ENCODE results near the gene IYD.
"Not testable (repeated sequence)": the region's sequence is repeated elsewhere in the genome, so short reads cannot be mapped to it uniquely, and the experiment has no call there.

IYD gene

DNA sequence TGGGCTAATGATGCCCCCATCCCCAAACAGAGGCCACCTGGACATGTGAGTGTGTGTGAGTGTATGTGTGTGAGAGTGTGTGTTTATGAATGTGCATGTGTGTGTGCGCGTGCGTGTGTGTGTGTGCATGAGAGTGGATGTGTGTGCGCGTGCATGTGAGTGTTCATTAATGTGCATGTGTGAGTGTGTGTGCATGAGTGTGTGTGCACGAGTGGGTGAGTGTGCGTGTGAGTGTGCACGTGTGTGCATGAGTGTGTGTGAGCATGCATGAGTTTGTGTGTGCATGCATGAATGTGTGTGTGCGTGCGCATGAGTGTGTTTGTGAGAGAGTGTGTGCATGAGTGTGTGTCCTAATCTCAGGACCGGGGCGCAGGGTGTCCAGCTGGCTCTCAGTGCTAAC, 1.3 kb downstream of the IYD start:
- no peaks in the 10 kb centered on the region for H3K36me3 ChIP-seq (ENCODE audit: control insufficient read depth in 1 of 2, insufficient read depth in 2 of 2, low read length in 2 of 2)
- H3K4me3 ChIP-seq (ENCODE audit: low read depth in 1 of 2, low read length in 2 of 2), result peak overlapping the region; percentile 45 to 49
- no peak overlapping the region for H3K27ac ChIP-seq (ENCODE audit: low read depth, low read length)
- H3K4me1 ChIP-seq (ENCODE audit: control insufficient read depth in 1 of 2, insufficient read depth in 2 of 2, low read length in 2 of 2), result peaks cover 4 to 18% of the 10 kb centered on the region in 2 donors
- peaks cover 0 to 2% of the 10 kb centered on the region in 2 donors for H3K9me3 ChIP-seq (ENCODE audit: control insufficient read depth in 1 of 2, low read length in 2 of 2)
- H3K27me3 ChIP-seq (ENCODE audit: control insufficient read depth in 1 of 2, insufficient read depth in 2 of 2, low read length in 2 of 2), result no peaks in the 10 kb centered on the region
- no peak overlapping the region for H3K9ac ChIP-seq (ENCODE audit: low read depth in 1 of 2, low read length in 2 of 2)

DNA sequence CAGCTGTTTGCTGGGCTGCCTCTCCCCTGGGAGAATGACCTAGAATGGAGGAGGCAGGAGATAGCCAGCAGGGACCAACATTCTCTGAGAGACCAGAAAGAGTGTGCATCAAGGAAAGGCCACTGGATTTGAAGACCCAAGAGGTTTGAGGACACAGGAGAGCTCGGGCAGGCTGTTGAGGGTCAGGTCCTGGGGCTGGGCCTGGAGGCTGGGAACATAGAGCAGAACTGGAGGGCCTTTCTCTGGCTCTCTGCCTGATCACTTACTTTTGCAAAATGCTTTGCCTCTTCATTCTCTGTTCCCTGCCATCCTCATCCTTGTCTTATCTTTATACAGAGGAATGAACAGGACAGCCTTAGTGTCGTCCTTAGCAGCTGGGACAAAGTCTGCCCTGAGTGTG, 2.5 kb downstream of the IYD start:
- no peak overlapping the region for H3K27ac ChIP-seq (ENCODE audit: low read depth, low read length)
- H3K27me3 ChIP-seq (ENCODE audit: control insufficient read depth in 1 of 2, insufficient read depth in 2 of 2, low read length in 2 of 2), result no peaks in the 10 kb centered on the region
- H3K4me1 ChIP-seq (ENCODE audit: control insufficient read depth in 1 of 2, insufficient read depth in 2 of 2, low read length in 2 of 2), result peaks cover 4 to 18% of the 10 kb centered on the region in 2 donors
- H3K4me3 ChIP-seq (ENCODE audit: low read depth in 1 of 2, low read length in 2 of 2), result no peak overlapping the region
- no peaks in the 10 kb centered on the region for H3K36me3 ChIP-seq (ENCODE audit: control insufficient read depth in 1 of 2, insufficient read depth in 2 of 2, low read length in 2 of 2)
- no peak overlapping the region for H3K9ac ChIP-seq (ENCODE audit: low read depth in 1 of 2, low read length in 2 of 2)
- peaks cover 0 to 2% of the 10 kb centered on the region in 2 donors for H3K9me3 ChIP-seq (ENCODE audit: control insufficient read depth in 1 of 2, low read length in 2 of 2)

DNA sequence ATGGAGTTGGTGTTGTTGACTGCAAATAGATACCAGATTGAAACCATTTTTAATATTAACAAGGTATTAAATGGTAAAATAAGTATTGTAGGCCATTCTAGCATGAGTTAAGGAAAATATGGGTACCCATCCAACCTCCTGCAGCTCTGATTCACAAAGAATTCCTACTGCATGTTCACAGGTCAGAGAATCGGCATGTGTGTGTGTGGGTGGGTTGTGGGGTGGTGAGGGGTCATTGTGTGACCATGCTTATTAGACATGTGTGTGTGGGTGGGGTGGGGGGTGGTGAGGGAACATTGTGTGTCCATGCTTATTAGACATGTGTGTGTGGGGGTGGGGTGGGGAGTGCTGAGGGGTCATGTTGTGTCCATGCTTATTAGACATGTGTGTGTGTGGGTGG, 3.2 kb downstream of the IYD start:
- H3K9me3 ChIP-seq (ENCODE audit: control insufficient read depth in 1 of 2, low read length in 2 of 2), result peaks cover 0 to 2% of the 10 kb centered on the region in 2 donors
- H3K27ac ChIP-seq (ENCODE audit: low read depth, low read length), result no peak overlapping the region
- H3K27me3 ChIP-seq (ENCODE audit: control insufficient read depth in 1 of 2, insufficient read depth in 2 of 2, low read length in 2 of 2), result no peaks in the 10 kb centered on the region
- H3K9ac ChIP-seq (ENCODE audit: low read depth in 1 of 2, low read length in 2 of 2), result no peak overlapping the region
- H3K4me3 ChIP-seq (ENCODE audit: low read depth in 1 of 2, low read length in 2 of 2), result no peak overlapping the region
- H3K36me3 ChIP-seq (ENCODE audit: control insufficient read depth in 1 of 2, insufficient read depth in 2 of 2, low read length in 2 of 2), result no peaks in the 10 kb centered on the region
- peaks cover 7 to 21% of the 10 kb centered on the region in 2 donors for H3K4me1 ChIP-seq (ENCODE audit: control insufficient read depth in 1 of 2, insufficient read depth in 2 of 2, low read length in 2 of 2)

DNA sequence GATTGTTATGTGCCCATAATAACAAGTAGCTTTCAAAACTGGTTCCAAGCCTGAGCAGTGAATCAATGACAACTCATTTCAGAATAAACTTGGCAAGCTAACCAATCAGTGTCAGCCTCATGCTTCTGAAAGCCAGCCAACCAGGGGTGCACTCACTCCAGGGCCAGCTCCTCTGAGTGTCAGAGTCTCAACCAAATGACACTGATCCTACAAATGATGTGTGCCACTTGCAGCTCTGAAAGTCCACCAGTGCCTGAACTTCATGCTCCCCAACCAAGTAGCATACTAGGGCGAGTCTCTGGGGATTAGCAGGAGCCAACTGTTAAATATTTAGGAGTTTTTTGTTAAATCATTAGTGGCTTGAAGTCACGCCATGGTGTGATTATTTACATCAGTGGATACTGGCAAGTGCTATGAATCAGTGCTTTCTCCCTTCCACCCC, 4.5 kb downstream of the IYD start:
- Histone ChIP-seq H3K27me3 (ENCODE audit: control insufficient read depth in 1 of 2, insufficient read depth in 2 of 2, low read length in 2 of 2) (no peaks in the 10 kb centered on the region), H3K36me3 (ENCODE audit: control insufficient read depth in 1 of 2, insufficient read depth in 2 of 2, low read length in 2 of 2) (no peaks in the 10 kb centered on the region), H3K4me3 (ENCODE audit: low read depth in 1 of 2, low read length in 2 of 2) (no peak overlapping the region), H3K9me3 (ENCODE audit: control insufficient read depth in 1 of 2, low read length in 2 of 2) (no peaks in the 10 kb centered on the region), H3K4me1 (ENCODE audit: control insufficient read depth in 1 of 2, insufficient read depth in 2 of 2, low read length in 2 of 2) (peaks cover 12 to 29% of the 10 kb centered on the region in 2 donors), H3K27ac (ENCODE audit: low read depth, low read length) (no peak overlapping the region), H3K9ac (ENCODE audit: low read depth in 1 of 2, low read length in 2 of 2) (no peak overlapping the region)

DNA sequence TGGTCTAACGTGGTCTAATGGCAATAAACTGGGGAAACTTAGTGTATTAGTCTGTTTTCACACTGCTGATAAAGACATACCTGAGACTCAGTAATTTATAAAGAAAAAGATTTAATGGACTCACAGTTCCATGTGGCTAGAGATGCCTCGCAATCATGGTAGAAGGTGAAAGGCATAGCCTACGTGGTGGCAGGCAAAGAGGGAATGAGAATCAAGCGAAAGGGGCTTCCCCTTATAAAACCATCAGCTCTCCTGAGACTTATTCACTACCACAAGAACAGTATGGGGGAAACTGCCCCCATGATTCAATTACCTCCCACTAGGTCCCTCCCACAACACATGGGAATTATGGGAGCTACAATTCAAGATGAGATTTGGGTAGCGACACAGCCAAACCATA, 5.5 kb downstream of the IYD start:
- not testable (repeated sequence) for H3K9me3 ChIP-seq (ENCODE audit: control insufficient read depth in 1 of 2, low read length in 2 of 2); H3K9ac ChIP-seq (ENCODE audit: low read depth in 1 of 2, low read length in 2 of 2); H3K27ac ChIP-seq (ENCODE audit: low read depth, low read length); H3K36me3 ChIP-seq (ENCODE audit: control insufficient read depth in 1 of 2, insufficient read depth in 2 of 2, low read length in 2 of 2); H3K4me3 ChIP-seq (ENCODE audit: low read depth in 1 of 2, low read length in 2 of 2); H3K27me3 ChIP-seq (ENCODE audit: control insufficient read depth in 1 of 2, insufficient read depth in 2 of 2, low read length in 2 of 2)
- peaks cover 12 to 22% of the 10 kb centered on the region in 2 donors for H3K4me1 ChIP-seq (ENCODE audit: control insufficient read depth in 1 of 2, insufficient read depth in 2 of 2, low read length in 2 of 2)

DNA sequence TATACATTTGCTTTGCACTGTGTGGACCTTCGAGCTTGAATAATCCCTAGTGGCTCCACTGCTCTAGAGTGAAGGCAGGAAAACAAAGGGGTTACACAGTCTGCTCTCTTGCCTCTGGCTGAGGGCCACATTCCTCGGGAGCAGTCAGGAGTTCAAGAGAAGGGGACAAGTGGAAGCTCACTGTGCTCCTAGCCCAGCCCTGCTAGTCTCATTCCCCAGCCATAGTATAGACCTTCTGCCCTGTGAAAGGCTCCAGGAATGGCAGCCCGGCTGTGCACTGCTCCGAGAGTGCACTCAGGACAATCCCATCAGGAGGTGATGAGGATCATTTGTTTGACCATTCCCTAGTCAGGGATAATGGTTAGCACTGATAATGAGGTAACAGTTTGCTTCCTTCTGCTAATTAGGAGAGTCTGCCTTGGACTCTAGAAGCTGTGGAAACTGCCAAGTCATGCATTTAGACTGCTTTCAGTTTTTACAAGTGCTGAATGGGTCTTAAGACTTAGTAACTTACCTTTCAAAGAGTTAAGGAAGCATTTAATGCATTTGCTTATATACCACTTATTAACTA, 8.5 kb downstream of the IYD start:
- Histone ChIP-seq H3K9ac (ENCODE audit: low read depth in 1 of 2, low read length in 2 of 2) (peak overlapping the region in 1 of 2 donors; percentile 15), H3K4me3 (ENCODE audit: low read depth in 1 of 2, low read length in 2 of 2) (peak overlapping the region in 1 of 2 donors; percentile 41), H3K27me3 (ENCODE audit: control insufficient read depth in 1 of 2, insufficient read depth in 2 of 2, low read length in 2 of 2) (no peaks in the 10 kb centered on the region), H3K27ac (ENCODE audit: low read depth, low read length) (no peak overlapping the region), H3K4me1 (ENCODE audit: control insufficient read depth in 1 of 2, insufficient read depth in 2 of 2, low read length in 2 of 2) (peaks cover 8 to 12% of the 10 kb centered on the region in 2 donors), H3K36me3 (ENCODE audit: control insufficient read depth in 1 of 2, insufficient read depth in 2 of 2, low read length in 2 of 2) (no peaks in the 10 kb centered on the region), H3K9me3 (ENCODE audit: control insufficient read depth in 1 of 2, low read length in 2 of 2) (no peaks in the 10 kb centered on the region)

DNA sequence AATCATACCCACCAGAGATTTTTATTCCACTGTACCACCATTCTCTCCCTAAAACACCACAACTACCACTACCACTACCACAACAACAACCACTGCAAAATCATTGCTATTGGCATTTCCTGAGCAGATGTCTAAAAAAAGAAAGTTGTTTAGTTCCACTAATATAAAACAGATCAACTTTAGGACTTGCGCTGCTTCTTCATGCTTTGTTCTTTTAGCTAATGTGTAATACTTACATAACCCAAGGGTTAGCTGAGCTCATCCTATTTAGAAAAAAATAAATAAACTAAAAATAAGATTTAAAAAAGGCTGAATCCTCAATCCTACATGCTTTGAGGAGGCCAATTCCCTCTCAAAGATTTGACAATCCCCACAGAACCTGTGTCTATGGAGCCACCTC, 11.4 kb downstream of the IYD start:
- Histone ChIP-seq H3K9me3 (ENCODE audit: control insufficient read depth in 1 of 2, low read length in 2 of 2) (no peaks in the 10 kb centered on the region), H3K9ac (ENCODE audit: low read depth in 1 of 2, low read length in 2 of 2) (no peak overlapping the region), H3K27ac (ENCODE audit: low read depth, low read length) (no peak overlapping the region), H3K36me3 (ENCODE audit: control insufficient read depth in 1 of 2, insufficient read depth in 2 of 2, low read length in 2 of 2) (no peaks in the 10 kb centered on the region), H3K27me3 (ENCODE audit: control insufficient read depth in 1 of 2, insufficient read depth in 2 of 2, low read length in 2 of 2) (no peaks in the 10 kb centered on the region), H3K4me1 (ENCODE audit: control insufficient read depth in 1 of 2, insufficient read depth in 2 of 2, low read length in 2 of 2) (peaks cover 8 to 12% of the 10 kb centered on the region in 2 donors), H3K4me3 (ENCODE audit: low read depth in 1 of 2, low read length in 2 of 2) (no peak overlapping the region)

DNA sequence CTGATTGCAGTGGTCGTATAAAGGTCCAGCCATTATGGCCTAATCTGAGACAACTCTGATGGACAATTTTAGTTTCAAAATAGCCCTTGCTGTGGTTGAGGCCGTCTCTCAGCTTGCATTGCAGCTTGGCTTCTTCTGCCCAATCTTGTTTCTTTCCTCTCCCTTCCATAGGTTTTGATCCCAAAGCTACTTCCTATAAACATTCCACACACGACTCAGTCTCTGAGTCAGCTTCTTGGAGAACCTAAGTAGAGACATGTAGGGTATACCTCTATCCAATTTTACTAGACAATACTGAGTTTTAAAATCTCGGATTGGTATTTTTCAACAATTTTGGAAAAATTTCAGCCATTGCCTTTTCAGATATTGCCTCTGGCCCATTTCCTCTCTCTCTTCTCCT, 13.4 kb downstream of the IYD start:
- Histone ChIP-seq H3K4me1 (ENCODE audit: control insufficient read depth in 1 of 2, insufficient read depth in 2 of 2, low read length in 2 of 2) (peaks cover 4 to 7% of the 10 kb centered on the region in 2 donors), H3K27me3 (ENCODE audit: control insufficient read depth in 1 of 2, insufficient read depth in 2 of 2, low read length in 2 of 2) (no peaks in the 10 kb centered on the region), H3K9ac (ENCODE audit: low read depth in 1 of 2, low read length in 2 of 2) (no peak overlapping the region), H3K4me3 (ENCODE audit: low read depth in 1 of 2, low read length in 2 of 2) (no peak overlapping the region), H3K27ac (ENCODE audit: low read depth, low read length) (no peak overlapping the region), H3K9me3 (ENCODE audit: control insufficient read depth in 1 of 2, low read length in 2 of 2) (no peaks in the 10 kb centered on the region), H3K36me3 (ENCODE audit: control insufficient read depth in 1 of 2, insufficient read depth in 2 of 2, low read length in 2 of 2) (no peaks in the 10 kb centered on the region)

DNA sequence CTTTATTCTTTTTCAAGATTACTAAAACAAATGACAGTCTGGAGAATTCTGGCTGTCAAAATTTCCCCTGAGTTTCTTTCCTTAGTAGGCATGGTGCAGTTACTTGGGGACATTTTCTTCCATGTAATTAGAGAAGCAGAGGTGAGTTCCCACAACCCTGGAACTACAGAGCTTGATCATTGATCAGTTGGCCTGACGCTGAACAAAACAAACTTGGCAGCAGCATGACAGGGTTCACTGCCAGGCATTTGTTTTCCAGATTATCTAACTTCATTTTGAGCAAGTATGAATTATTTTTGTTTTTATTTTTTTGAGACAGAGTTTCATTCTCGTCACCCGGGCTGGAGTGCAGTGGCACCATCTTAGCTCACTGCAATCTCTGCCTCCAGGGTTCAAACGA, 22.6 kb downstream of the IYD start:
- Histone ChIP-seq H3K4me3 (ENCODE audit: low read depth in 1 of 2, low read length in 2 of 2) (no peak overlapping the region), H3K36me3 (ENCODE audit: control insufficient read depth in 1 of 2, insufficient read depth in 2 of 2, low read length in 2 of 2) (no peaks in the 10 kb centered on the region), H3K27ac (ENCODE audit: low read depth, low read length) (no peak overlapping the region), H3K27me3 (ENCODE audit: control insufficient read depth in 1 of 2, insufficient read depth in 2 of 2, low read length in 2 of 2) (no peaks in the 10 kb centered on the region), H3K9me3 (ENCODE audit: control insufficient read depth in 1 of 2, low read length in 2 of 2) (no peaks in the 10 kb centered on the region), H3K4me1 (ENCODE audit: control insufficient read depth in 1 of 2, insufficient read depth in 2 of 2, low read length in 2 of 2) (no peaks in the 10 kb centered on the region), H3K9ac (ENCODE audit: low read depth in 1 of 2, low read length in 2 of 2) (no peak overlapping the region)

DNA sequence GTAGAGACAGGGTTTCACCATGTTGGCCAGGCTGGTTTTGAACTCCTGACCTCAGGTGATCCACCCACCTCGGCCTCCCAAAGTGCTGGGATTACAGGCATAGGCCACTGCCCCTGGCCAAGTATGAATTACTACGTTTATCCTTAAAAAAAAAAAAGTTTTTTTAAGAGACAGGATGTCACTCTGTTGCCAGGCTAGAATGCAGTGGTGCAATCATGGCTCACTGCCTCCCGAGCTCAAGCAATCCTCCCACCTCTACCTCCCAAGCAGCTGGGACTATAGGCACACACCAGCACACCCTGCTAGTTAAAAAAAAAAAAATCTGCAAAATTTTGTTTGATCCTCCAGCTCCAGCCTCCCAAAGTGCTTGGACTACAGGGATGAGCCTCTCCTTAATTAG, 23.1 kb downstream of the IYD start:
- H3K36me3 ChIP-seq (ENCODE audit: control insufficient read depth in 1 of 2, insufficient read depth in 2 of 2, low read length in 2 of 2), result no peaks in the 10 kb centered on the region
- H3K27me3 ChIP-seq (ENCODE audit: control insufficient read depth in 1 of 2, insufficient read depth in 2 of 2, low read length in 2 of 2), result no peaks in the 10 kb centered on the region
- H3K9me3 ChIP-seq (ENCODE audit: control insufficient read depth in 1 of 2, low read length in 2 of 2), result no peaks in the 10 kb centered on the region
- H3K4me3 ChIP-seq (ENCODE audit: low read depth in 1 of 2, low read length in 2 of 2), result no peak overlapping the region
- no peak overlapping the region for H3K27ac ChIP-seq (ENCODE audit: low read depth, low read length)
- no peak overlapping the region for H3K9ac ChIP-seq (ENCODE audit: low read depth in 1 of 2, low read length in 2 of 2)
- H3K4me1 ChIP-seq (ENCODE audit: control insufficient read depth in 1 of 2, insufficient read depth in 2 of 2, low read length in 2 of 2), result no peaks in the 10 kb centered on the region

Data from duodenal mucosa (tissue), 2 donors.